ENCODE results near the gene CMTM6.
A peak's percentile ranks its signal among the peaks of the same experiment; 100 is the strongest.
"Not testable (repeated sequence)": the region's sequence is repeated elsewhere in the genome, so short reads cannot be mapped to it uniquely, and the experiment has no call there.

Gene CMTM6

GRCh38 chr3:32440611-32441350 lies 61.9 kb downstream of the CMTM6 start:
- no peak for DNase-seq

- not testable (repeated sequence) for DNase-seq
Measured at GRCh38 chr3:32439421-32439820, 63.2 kb downstream of the CMTM6 start.

- DNase-seq: peak; percentile 58
Measured at GRCh38 chr3:32438596-32439344, 63.9 kb downstream of the CMTM6 start.

GRCh38 chr3:32437896-32438295 lies 64.8 kb downstream of the CMTM6 start:
- DNase-seq: no peak

- DNase-seq: peak; percentile 56
Measured at GRCh38 chr3:32436816-32437189, 65.8 kb downstream of the CMTM6 start.

- no peak for DNase-seq
Measured at GRCh38 chr3:32435911-32436815, 66.5 kb downstream of the CMTM6 start.

- DNase-seq: no peak
Measured at GRCh38 chr3:32434206-32434605, 68.4 kb downstream of the CMTM6 start.

GRCh38 chr3:32432711-32433530 lies 69.7 kb downstream of the CMTM6 start:
- DNase-seq: peak; percentile 82

GRCh38 chr3:32432045-32432710 lies 70.5 kb downstream of the CMTM6 start:
- peak; percentile 23 for DNase-seq

GRCh38 chr3:32431481-32431880 lies 71.2 kb downstream of the CMTM6 start:
- no peak for DNase-seq

Measured in activated CD4-positive, alpha-beta T cell treated with anti-CD3 and anti-CD28 coated beads, Interleukin-2, amount 50 U/mL, for 16 hours (primary cell).